ENCODE measurements around the gene CEP112. TPM values are rescaled to one million over a fixed set of nuclear protein-coding genes. Genes with fewer than 3 reads are reported as not detected.
"Not testable (repeated sequence)": the region's sequence is repeated elsewhere in the genome, so short reads cannot be mapped to it uniquely, and the experiment has no call there.

Gene CEP112
- total and polyA plus RNA-seq, 2 of the 4 experiments (the other 2 are of a cell fraction) = 2.5 to 5.6 TPM

DNA sequence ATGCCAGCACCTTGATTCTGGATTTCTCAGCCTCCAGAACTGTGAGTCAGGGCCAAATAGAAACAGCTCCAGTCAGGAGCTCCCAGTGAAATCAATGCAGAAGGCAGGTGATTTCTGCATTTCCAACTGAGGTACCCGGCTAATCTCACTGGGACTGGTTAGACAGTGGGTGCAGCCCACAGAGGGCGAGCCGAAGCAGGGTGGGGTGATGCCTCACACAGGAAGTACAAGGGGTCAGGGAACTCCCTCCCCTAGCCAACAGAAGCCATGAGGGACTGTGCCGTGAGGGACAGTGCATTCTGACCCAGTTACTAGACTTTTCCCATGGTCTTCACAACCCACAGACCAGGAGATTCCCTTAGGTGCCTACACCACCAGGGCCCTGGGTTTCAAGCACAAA, 36.9 kb downstream of the CEP112 start:
- H3K27ac ChIP-seq (ENCODE audit: insufficient read depth, low read length); H4K5ac ChIP-seq (ENCODE audit: low read depth, low read length); H3K9ac ChIP-seq (ENCODE audit: low read depth, low read length); H2BK5ac ChIP-seq (ENCODE audit: low read depth, low read length, poor library complexity, severe bottlenecking); H4K91ac ChIP-seq (ENCODE audit: insufficient read depth, low read depth, low read length); H3K27me3 ChIP-seq (ENCODE audit: control insufficient read depth, insufficient read depth, low read length); H4K8ac ChIP-seq (ENCODE audit: low read depth in 2 of 2, low read length in 2 of 2); H3K4me1 ChIP-seq (ENCODE audit: control insufficient read depth, insufficient read depth, low read length); H3K4me2 ChIP-seq (ENCODE audit: low read depth, low read length); dilution Hi-C loops (cut with HindIII; ENCODE audit: low sequenced_read_pairs, unreplicated experiment); H2BK20ac ChIP-seq (ENCODE audit: low read depth, low read length); H3K36me3 ChIP-seq (ENCODE audit: control insufficient read depth, insufficient read depth, low read length); H2BK15ac ChIP-seq (ENCODE audit: low read depth, low read length); H3K14ac ChIP-seq (replicated peaks; ENCODE audit: low read depth, low read length); H3K9me3 ChIP-seq (ENCODE audit: control insufficient read depth, insufficient read depth, low read length); H3K4ac ChIP-seq (ENCODE audit: low read depth, low read length); H2BK120ac ChIP-seq (ENCODE audit: low read depth, low read length); H3K23ac ChIP-seq (ENCODE audit: low read depth, low read length); intact Hi-C loops (cut with micrococcal nuclease); H2AFZ ChIP-seq (replicated peaks; ENCODE audit: low read length, poor library complexity); H4K20me1 ChIP-seq (ENCODE audit: insufficient read depth, low read length); H2AK9ac ChIP-seq (replicated peaks; ENCODE audit: low read depth, low read length, poor library complexity); H3K56ac ChIP-seq (ENCODE audit: extremely low read depth, insufficient read depth, low read length); DNase-seq; H3K4me3 ChIP-seq (ENCODE audit: insufficient read depth, low read depth, low read length); H3K18ac ChIP-seq (ENCODE audit: low read depth, low read length); BruUV-seq (replicated peaks); H3K9me1 ChIP-seq (ENCODE audit: insufficient read depth, low read length); H2AK5ac ChIP-seq (ENCODE audit: low read depth, low read length); ATAC-seq (ENCODE audit: low read depth); H3K79me1 ChIP-seq (ENCODE audit: low read depth in 1 of 2, low read length in 2 of 2): not testable (repeated sequence)
- in situ Hi-C loops (cut with MboI; ENCODE audit: low sequenced_read_pairs) = loop anchor here (25.0 kb wide), 1 partner anchor 593 kb away; the partner anchor contains the start of gene AXIN2
- CTCF ChIA-PET = interaction anchor here (1.0 kb wide), 1 partner anchor 10 kb away, joined by 4 read pairs; no protein-coding TSS in a partner anchor
- POLR2A ChIA-PET (ENCODE audit: unreplicated experiment) = interaction anchor here (0.6 kb wide), 1 partner anchor 877 kb away, joined by 4 read pairs; no protein-coding TSS in a partner anchor
- no CpG with 5 or more reads among the region's 4 CpGs for WGBS, 2 experiments (ENCODE audit: extremely low coverage in 2 of 2, insufficient read length in 1 of 2)

Measured in IMR-90 (cell line).